ENCODE results near the gene ACER3. TPM values are rescaled to one million over a fixed set of nuclear protein-coding genes. Genes with fewer than 3 reads are reported as not detected.

ACER3 gene
- total RNA-seq, 1 donor from 2014 or later, result 67.2 TPM

GRCh38 chr11:76972051-76972450 lies 111.3 kb downstream of the ACER3 start:
- H3K4me3 ChIP-seq, result no peak overlapping the region
- TF ChIP-seq, protein P1, sequence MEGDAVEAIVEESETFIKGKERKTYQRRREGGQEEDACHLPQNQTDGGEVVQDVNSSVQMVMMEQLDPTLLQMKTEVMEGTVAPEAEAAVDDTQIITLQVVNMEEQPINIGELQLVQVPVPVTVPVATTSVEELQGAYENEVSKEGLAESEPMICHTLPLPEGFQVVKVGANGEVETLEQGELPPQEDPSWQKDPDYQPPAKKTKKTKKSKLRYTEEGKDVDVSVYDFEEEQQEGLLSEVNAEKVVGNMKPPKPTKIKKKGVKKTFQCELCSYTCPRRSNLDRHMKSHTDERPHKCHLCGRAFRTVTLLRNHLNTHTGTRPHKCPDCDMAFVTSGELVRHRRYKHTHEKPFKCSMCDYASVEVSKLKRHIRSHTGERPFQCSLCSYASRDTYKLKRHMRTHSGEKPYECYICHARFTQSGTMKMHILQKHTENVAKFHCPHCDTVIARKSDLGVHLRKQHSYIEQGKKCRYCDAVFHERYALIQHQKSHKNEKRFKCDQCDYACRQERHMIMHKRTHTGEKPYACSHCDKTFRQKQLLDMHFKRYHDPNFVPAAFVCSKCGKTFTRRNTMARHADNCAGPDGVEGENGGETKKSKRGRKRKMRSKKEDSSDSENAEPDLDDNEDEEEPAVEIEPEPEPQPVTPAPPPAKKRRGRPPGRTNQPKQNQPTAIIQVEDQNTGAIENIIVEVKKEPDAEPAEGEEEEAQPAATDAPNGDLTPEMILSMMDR (IDR thresholded peaks at IDR 0.05), result no peak
- no peaks in the 10 kb centered on the region for H3K27me3 ChIP-seq (ENCODE audit: low read depth)
- no peak for ATAC-seq
- no peaks in the 10 kb centered on the region for H3K36me3 ChIP-seq
- H3K27ac ChIP-seq, result no peak overlapping the region
- DNase-seq, result no peak
- peaks cover 16% of the 10 kb centered on the region for H3K9me3 ChIP-seq
- intact Hi-C loops (cut with DNase I), result no loop called here
- no peaks in the 10 kb centered on the region for H3K4me1 ChIP-seq

GRCh38 chr11:76974179-76974891 lies 113.6 kb downstream of the ACER3 start:
- intact Hi-C loops (cut with DNase I), result no loop called here
- H3K27me3 ChIP-seq (ENCODE audit: low read depth), result no peaks in the 10 kb centered on the region
- peaks cover 9% of the 10 kb centered on the region for H3K36me3 ChIP-seq
- TF ChIP-seq, protein P1 (IDR thresholded peaks at IDR 0.05), result no peak
- ATAC-seq, result no peak
- peaks cover 16% of the 10 kb centered on the region for H3K9me3 ChIP-seq
- no peak for DNase-seq
- no peak overlapping the region for H3K27ac ChIP-seq
- H3K4me3 ChIP-seq, result no peak overlapping the region
- no peaks in the 10 kb centered on the region for H3K4me1 ChIP-seq

GRCh38 chr11:76975513-76975912 lies 114.8 kb downstream of the ACER3 start:
- H3K36me3 ChIP-seq, result peaks cover 9% of the 10 kb centered on the region
- H3K27me3 ChIP-seq (ENCODE audit: low read depth), result no peaks in the 10 kb centered on the region
- no peaks in the 10 kb centered on the region for H3K4me1 ChIP-seq
- peaks cover 16% of the 10 kb centered on the region for H3K9me3 ChIP-seq
- TF ChIP-seq, protein P1 (IDR thresholded peaks at IDR 0.05), result no peak
- no peak overlapping the region for H3K4me3 ChIP-seq
- ATAC-seq (no peak), DNase-seq (no peak)
- intact Hi-C loops (cut with DNase I), result no loop called here
- H3K27ac ChIP-seq, result no peak overlapping the region

- no peak overlapping the region for H3K27ac ChIP-seq
- TF ChIP-seq, protein P1 (IDR thresholded peaks at IDR 0.05), result no peak
- no peak for DNase-seq
- H3K36me3 ChIP-seq, result peaks cover 9% of the 10 kb centered on the region
- no peaks in the 10 kb centered on the region for H3K9me3 ChIP-seq
- ATAC-seq, result no peak
- intact Hi-C loops (cut with DNase I), result no loop called here
- no peaks in the 10 kb centered on the region for H3K4me1 ChIP-seq
- H3K4me3 ChIP-seq, result no peak overlapping the region
- H3K27me3 ChIP-seq (ENCODE audit: low read depth), result no peaks in the 10 kb centered on the region
Observed at GRCh38 chr11:76977791-76978190, 117.1 kb downstream of the ACER3 start.

GRCh38 chr11:76978239-76978638 lies 117.5 kb downstream of the ACER3 start:
- DNase-seq, result no peak
- H3K9me3 ChIP-seq, result no peaks in the 10 kb centered on the region
- no peak overlapping the region for H3K4me3 ChIP-seq
- no peak overlapping the region for H3K27ac ChIP-seq
- TF ChIP-seq, protein P1 (IDR thresholded peaks at IDR 0.05), result no peak
- no peak for ATAC-seq
- H3K27me3 ChIP-seq (ENCODE audit: low read depth), result no peaks in the 10 kb centered on the region
- H3K4me1 ChIP-seq, result no peaks in the 10 kb centered on the region
- intact Hi-C loops (cut with DNase I), result no loop called here
- peaks cover 9% of the 10 kb centered on the region for H3K36me3 ChIP-seq
